Endothelial cell of umbilical vein (primary cell): ENCODE measurements around the gene RPL3. TPM values are rescaled to one million over a fixed set of nuclear protein-coding genes. Genes with fewer than 3 reads are reported as not detected.

Experiments used
- BruUV-seq: library from RNA; stranded (reverse); fragments of 400-500 nt; replicated peaks from 2 replicates; lab custom pipeline; 2021; lab: Mats Ljungman, UMichigan
- CTCF ChIA-PET: fragments of 300-600, 350-600 bp; sonication (Branson Sonifier 250); formaldehyde crosslinking; loops from one replicate; lab custom pipeline; 2021; ENCODE audit warnings: antibody characterized with exemption, inconsistent platforms; lab: Charles Lee
- POLR2A ChIA-PET: fragments of 300-600, 350-600 bp; sonication (Branson Sonifier 250); formaldehyde crosslinking; loops from one replicate; lab custom pipeline; 2021; ENCODE audit warnings: antibody characterized with exemption, inconsistent platforms; lab: Charles Lee
- DNase-seq: peaks from one replicate; pipeline ENCODE4 v3.0.0-alpha.2; 2011; ENCODE audit warnings: low read depth, low spot score
- FAIRE-seq: peaks from 2 replicates; lab custom pipeline; 2011; peaks lifted over from hg19 to GRCh38; lab: Jason Lieb, UNC
- H2AFZ ChIP-seq: 2 replicates; pipeline ENCODE4 v1.6.0; 2012; ENCODE audit warnings: low read depth, low read length, control low read depth, inconsistent platforms
- H3K27ac ChIP-seq: 2 replicates; pipeline ENCODE4 v1.5.1; 2011; ENCODE audit warnings: low read depth, mild to moderate bottlenecking, control low read depth, low read length, moderate library complexity; ENCODE audit not compliant: insufficient read depth
- H3K27me3 ChIP-seq, 2 experiments: 2 replicates each; pipeline versions ENCODE4 v1.6.0 to v1.6.1; 2011; ENCODE audit warnings: low read length in 2 of 2, mixed read lengths in 1 of 2; ENCODE audit not compliant: control insufficient read depth in 2 of 2, insufficient read depth in 2 of 2
- H3K36me3 ChIP-seq, 2 experiments: 2 replicates in 1 of 2; 3 replicates in 1 of 2; pipeline ENCODE4 v1.5.1; 2011; ENCODE audit warnings: low read length in 2 of 2, mild to moderate bottlenecking in 1 of 2, moderate library complexity in 1 of 2; ENCODE audit not compliant: control insufficient read depth in 2 of 2, insufficient read depth in 2 of 2; ENCODE audit errors: extremely low read depth in 1 of 2
- H3K4me1 ChIP-seq: 3 replicates; pipeline ENCODE4 v1.5.1; 2011; ENCODE audit warnings: mild to moderate bottlenecking, low read length; ENCODE audit not compliant: control insufficient read depth, insufficient read depth; ENCODE audit errors: extremely low read depth
- H3K4me2 ChIP-seq: 2 replicates; pipeline ENCODE4 v1.6.1; 2011; ENCODE audit warnings: low read length, control low read depth, mixed read lengths; ENCODE audit not compliant: insufficient read depth
- H3K4me3 ChIP-seq, 3 experiments: fragments of 200-600 bp in 1 of 3; sonication (generic), shearing (Covaris generic) in 1 of 3; replicated peaks in 1 of 3; 2 replicates each; pipeline ENCODE4 v1.5.1; 2011 to 2016; ENCODE audit warnings: control low read depth in 3 of 3, low read length in 3 of 3, mild to moderate bottlenecking in 2 of 3, inconsistent platforms in 1 of 3, low read depth in 1 of 3, moderate library complexity in 1 of 3; ENCODE audit not compliant: insufficient read depth in 1 of 3
- H3K79me2 ChIP-seq: 2 replicates; pipeline ENCODE4 v1.6.0; 2012; ENCODE audit warnings: low read length, inconsistent platforms; ENCODE audit not compliant: control insufficient read depth, insufficient read depth
- H3K9ac ChIP-seq: replicated peaks from 2 replicates; pipeline ENCODE3; 2011; ENCODE audit warnings: low read length, control low read depth; ENCODE audit not compliant: insufficient read depth; ENCODE audit errors: extremely low read depth
- H3K9me1 ChIP-seq: replicated peaks from 3 replicates; pipeline ENCODE4 v1.6.0; 2011; ENCODE audit warnings: mild to moderate bottlenecking, low read length; ENCODE audit not compliant: control insufficient read depth, insufficient read depth; ENCODE audit errors: extremely low read depth
- H3K9me3 ChIP-seq: replicated peaks from 2 replicates; pipeline ENCODE4 v1.5.1; 2012; ENCODE audit warnings: low read length, inconsistent platforms; ENCODE audit not compliant: control insufficient read depth, insufficient read depth
- H4K20me1 ChIP-seq: replicated peaks from 2 replicates; pipeline ENCODE3; 2011; ENCODE audit warnings: mild to moderate bottlenecking, low read length; ENCODE audit not compliant: control insufficient read depth, insufficient read depth; ENCODE audit errors: extremely low read depth
- CTCF ChIP-seq, 2 donors: IDR thresholded peaks; 1 replicate in 1 of 2; 2 replicates in 1 of 2; pipeline ENCODE4 v1.5.1; 2011; ENCODE audit warnings: low read length in 2 of 2, mild to moderate bottlenecking in 2 of 2, moderate library complexity in 2 of 2, control low read depth in 1 of 2, inconsistent platforms in 1 of 2, low read depth in 1 of 2; ENCODE audit not compliant: insufficient read depth in 1 of 2; ENCODE audit errors: extremely low read depth in 1 of 2
- EZH2 ChIP-seq: IDR thresholded peaks from 2 replicates; pipeline ENCODE4 v1.6.1; 2012; ENCODE audit warnings: borderline replicate concordance, low read depth, mild to moderate bottlenecking, moderate library complexity, low read length, inconsistent platforms; ENCODE audit not compliant: severe bottlenecking
- MYC ChIP-seq: IDR thresholded peaks from one replicate; pipeline ENCODE4 v1.6.1; 2011; ENCODE audit warnings: mild to moderate bottlenecking, low read depth, low read length
- POLR2A ChIP-seq: IDR thresholded peaks from 2 replicates; pipeline ENCODE4 v1.6.1; 2012; ENCODE audit warnings: low read depth, mild to moderate bottlenecking, control low read depth, low read length
- POLR2AphosphoS5 ChIP-seq: IDR thresholded peaks from 2 replicates; pipeline ENCODE4 v1.6.1; 2012; ENCODE audit warnings: low read depth, mild to moderate bottlenecking, control low read depth, low read length, moderate library complexity; ENCODE audit not compliant: insufficient read depth
- dilution Hi-C: fragments of 300-500 bp; cut with MboI; formaldehyde crosslinking; loops from one replicate; pipeline ENCODE4 v1.15.0; 2019; ENCODE audit warnings: low sequenced_read_pairs; ENCODE audit not compliant: extremely low pct_ligation_motif_present
- intact Hi-C: fragments of 100-400 bp; cut with micrococcal nuclease; formaldehyde crosslinking; loops from one replicate; pipeline ENCODE4 v1.10.0; 2022
- polyA plus RNA-seq, 4 experiments: library from polyadenylated mRNA; depleted of rRNA in 3 of 4; stranded (reverse) in 3 of 4; unstranded in 1 of 4; fragments of >200 nt; gene quantifications; 2 replicates each; pipeline versions ENCODE4 v1.2.1 to v1.2.3, GENCODE V29; 2011 to 2012; ENCODE audit warnings: missing spikeins in 1 of 4
- total RNA-seq: library from RNA; stranded (reverse); gene quantifications from 2 replicates; pipeline ENCODE4 v1.2.3, GENCODE V29; 2021

The RPL3 gene
- total and polyA plus RNA-seq, 2 donors (not counting 3 experiments of a cell fraction or from before 2014, with no cell fraction given), result 1,954 to 4,065 TPM

- intact Hi-C loops (loop anchor here (10.0 kb wide), 1 partner anchor 308 kb away; no protein-coding TSS in a partner anchor), dilution Hi-C loops (no loop called here)
- TF ChIP-seq MYC (no peak), POLR2A (peak; percentile 0)
- H3K9me1 ChIP-seq, result no peaks in the 10 kb centered on the region
- no peak overlapping the region for H3K9ac ChIP-seq
- H3K4me2 ChIP-seq, result no peak overlapping the region
- H3K27me3 ChIP-seq, result no peaks in the 10 kb centered on the region
- H3K9me3 ChIP-seq, result no peaks in the 10 kb centered on the region
- no peaks in the 10 kb centered on the region for H4K20me1 ChIP-seq
- H3K79me2 ChIP-seq, result peaks cover 43% of the 10 kb centered on the region
- peaks cover 47% of the 10 kb centered on the region for H3K4me1 ChIP-seq
- CTCF ChIA-PET, result interaction anchor here (0.8 to 4.5 kb wide), 6 partner anchors 30 to 442 kb away, joined by 3 to 72 read pairs (median 21); partner anchors contain the start of gene PDGFB
- DNase-seq (no peak), FAIRE-seq (no peak)
- H3K4me3 ChIP-seq, result no peak overlapping the region
- H3K36me3 ChIP-seq, result peaks cover 40 to 54% of the 10 kb centered on the region in 2 experiments
- BruUV-seq, result no TSS peak
- POLR2A ChIA-PET, result interaction anchor here (1.0 to 1.3 kb wide), 2 partner anchors 72 to 160 kb away, joined by 3 read pairs; partner anchors contain the start of gene CBX7
- no peak overlapping the region for H3K27ac ChIP-seq
- H2AFZ ChIP-seq, result no peak overlapping the region
Measured at GRCh38 chr22:39312410-39312809, 7.0 kb downstream of the RPL3 start.

GRCh38 chr22:39311592-39312400 lies 7.6 kb downstream of the RPL3 start:
- no peak for DNase-seq
- intact Hi-C loops, result loop anchor here (1.0 to 10.0 kb wide), 5 partner anchors 19 to 307 kb away; no protein-coding TSS in a partner anchor

More at GRCh38 chr22:39311592-39312400, 7.6 kb downstream of the RPL3 start:
- FAIRE-seq, result no peak
- no peaks in the 10 kb centered on the region for H3K9me1 ChIP-seq
- no peak for TF ChIP-seq MYC
- TF ChIP-seq EZH2, result no peak
- TF ChIP-seq POLR2A, result peak; percentile 23
- TF ChIP-seq CTCF (IDR thresholded peaks at IDR 0.05; ENCODE audit: extremely low read depth in 1 of 2, insufficient read depth in 1 of 2, low read depth in 1 of 2, low read length in 2 of 2), result no peak
- peak; percentile 74 for TF ChIP-seq POLR2AphosphoS5
- H3K4me3 ChIP-seq, result no peak overlapping the region
- CTCF ChIA-PET, result interaction anchor here (0.7 to 4.5 kb wide), 29 partner anchors 8 to 442 kb away, joined by 3 to 72 read pairs (median 4); partner anchors contain the start of gene PDGFB
- H3K9me3 ChIP-seq, result no peaks in the 10 kb centered on the region
- H3K4me1 ChIP-seq, result peaks cover 43% of the 10 kb centered on the region
- peaks cover 37% of the 10 kb centered on the region for H3K79me2 ChIP-seq
- dilution Hi-C loops, result no loop called here
- H2AFZ ChIP-seq, result no peak overlapping the region
- no peaks in the 10 kb centered on the region for H4K20me1 ChIP-seq
- BruUV-seq, result no TSS peak
- H3K27me3 ChIP-seq, result no peaks in the 10 kb centered on the region
- H3K4me2 ChIP-seq, result no peak overlapping the region
- H3K9ac ChIP-seq, result no peak overlapping the region
- H3K36me3 ChIP-seq, result peaks cover 35 to 48% of the 10 kb centered on the region in 2 experiments
- POLR2A ChIA-PET, result interaction anchor here (0.7 to 2.1 kb wide), 11 partner anchors 8 to 212 kb away, joined by 3 to 15 read pairs (median 4); partner anchors contain the start of genes CBX7, PDGFB and RPL3
- H3K27ac ChIP-seq, result no peak overlapping the region
